ENCODE measurements around the gene TRIM27. TPM values are rescaled to one million over a fixed set of nuclear protein-coding genes. Genes with fewer than 3 reads are reported as not detected.
"Not testable (repeated sequence)": the region's sequence is repeated elsewhere in the genome, so short reads cannot be mapped to it uniquely, and the experiment has no call there.

Gene TRIM27
- total RNA-seq, 1 donor from 2014 or later = 75.7 TPM

- Mint-ChIP-seq H3K27ac (no peak overlapping the region), H3K9me3 (no peaks in the 10 kb centered on the region), H3K27me3 (ENCODE audit: low read depth) (no peaks in the 10 kb centered on the region), H3K4me1 (peaks cover 2% of the 10 kb centered on the region), H3K4me3 (no peak overlapping the region), H3K36me3 (no peaks in the 10 kb centered on the region)
- TF ChIP-seq CTCF (IDR thresholded peaks at IDR 0.05; ENCODE audit: unreplicated experiment) = no peak
- DNase-seq (ENCODE audit: low spot score in 2 of 2, unreplicated experiment in 2 of 2) = no peak
Observed at GRCh38 chr6:28933069-28933468, 9.3 kb upstream of the TRIM27 start.

- DNase-seq (ENCODE audit: low spot score in 2 of 2, unreplicated experiment in 2 of 2) = no peak
- Mint-ChIP-seq H3K36me3 (no peaks in the 10 kb centered on the region), H3K4me1 (peaks cover 7% of the 10 kb centered on the region), H3K27me3 (ENCODE audit: low read depth) (no peaks in the 10 kb centered on the region), H3K4me3 (no peak overlapping the region), H3K9me3 (no peaks in the 10 kb centered on the region), H3K27ac (no peak overlapping the region)
- no peak for TF ChIP-seq CTCF (IDR thresholded peaks at IDR 0.05; ENCODE audit: unreplicated experiment)
Observed at GRCh38 chr6:28929887-28930620, 6.3 kb upstream of the TRIM27 start.

- not testable (repeated sequence) for H3K27me3 Mint-ChIP-seq (ENCODE audit: low read depth); H3K27ac Mint-ChIP-seq; H3K36me3 Mint-ChIP-seq; H3K9me3 Mint-ChIP-seq; H3K4me3 Mint-ChIP-seq; DNase-seq (ENCODE audit: low spot score in 2 of 2, unreplicated experiment in 2 of 2)
- H3K4me1 Mint-ChIP-seq = peaks cover 11% of the 10 kb centered on the region
Observed at GRCh38 chr6:28929339-28929738, 5.6 kb upstream of the TRIM27 start.

GRCh38 chr6:28927846-28928245 lies 4.1 kb upstream of the TRIM27 start:
- Mint-ChIP-seq H3K9me3 (no peaks in the 10 kb centered on the region), H3K4me1 (peaks cover 11% of the 10 kb centered on the region), H3K27ac (peak overlapping the region; percentile 88), H3K4me3 (no peak overlapping the region), H3K27me3 (ENCODE audit: low read depth) (no peaks in the 10 kb centered on the region), H3K36me3 (no peaks in the 10 kb centered on the region)
- no peak for DNase-seq (ENCODE audit: low spot score in 2 of 2, unreplicated experiment in 2 of 2)
- TF ChIP-seq CTCF (IDR thresholded peaks at IDR 0.05; ENCODE audit: unreplicated experiment) = no peak

- DNase-seq (ENCODE audit: low spot score in 2 of 2, unreplicated experiment in 2 of 2) = no peak
- Mint-ChIP-seq H3K9me3 (no peaks in the 10 kb centered on the region), H3K36me3 (peaks cover 28% of the 10 kb centered on the region), H3K4me3 (peak overlapping the region; percentile 92), H3K4me1 (peaks cover 26% of the 10 kb centered on the region), H3K27ac (peak overlapping the region; percentile 96), H3K27me3 (ENCODE audit: low read depth) (no peaks in the 10 kb centered on the region)
- TF ChIP-seq CTCF (IDR thresholded peaks at IDR 0.05; ENCODE audit: unreplicated experiment) = no peak
Observed at GRCh38 chr6:28922821-28923317, 916 bp downstream of the TRIM27 start.

GRCh38 chr6:28922004-28922820 lies 1.6 kb downstream of the TRIM27 start:
- H3K27ac Mint-ChIP-seq = peak overlapping the region; percentile 96
- H3K9me3 Mint-ChIP-seq = no peaks in the 10 kb centered on the region
- TF ChIP-seq CTCF (IDR thresholded peaks at IDR 0.05; ENCODE audit: unreplicated experiment) = no peak
- no peaks in the 10 kb centered on the region for H3K27me3 Mint-ChIP-seq (ENCODE audit: low read depth)
- peaks cover 33% of the 10 kb centered on the region for H3K36me3 Mint-ChIP-seq
- no peak for DNase-seq (ENCODE audit: low spot score in 2 of 2, unreplicated experiment in 2 of 2)
- H3K4me3 Mint-ChIP-seq = peak overlapping the region; percentile 92
- peaks cover 23% of the 10 kb centered on the region for H3K4me1 Mint-ChIP-seq

Measured in mesothelial cell of epicardium (in vitro differentiated cells).